H1 (cell line): Measurements from ENCODE around the gene CRADD. TPM values are rescaled to one million over a fixed set of nuclear protein-coding genes. Genes with fewer than 3 reads are reported as not detected.

Source experiments
- CTCF ChIA-PET: fragments of 300-600 bp; sonication (Branson Sonifier 250); formaldehyde crosslinking; loops from one replicate; lab custom pipeline; 2021; ENCODE audit not compliant: partially characterized antibody; lab: Charles Lee
- POLR2A ChIA-PET: fragments of 300-600 bp; sonication (Branson Sonifier 250); formaldehyde crosslinking; loops from one replicate; lab custom pipeline; 2021; ENCODE audit warnings: inconsistent platforms; ENCODE audit not compliant: partially characterized antibody; lab: Charles Lee
- DNase-seq, 2 experiments: peaks; one replicate each; pipeline versions ENCODE4 v3.0.0 to v3.0.0-alpha.2; 2010 to 2022; ENCODE audit warnings: low spot score in 2 of 2, low read depth in 1 of 2, mixed read lengths in 1 of 2
- FAIRE-seq: peaks from 2 replicates; lab custom pipeline; 2011; peaks lifted over from hg19 to GRCh38; lab: Jason Lieb, UNC
- H2AFZ ChIP-seq: 2 replicates; pipeline ENCODE4 v1.8.1; 2012; ENCODE audit warnings: low read length, inconsistent platforms
- H2AK5ac ChIP-seq: 2 replicates; pipeline ENCODE4 v1.6.1; 2013; ENCODE audit warnings: low read depth, low read length
- H2BK120ac ChIP-seq: replicated peaks from 2 replicates; pipeline ENCODE3; 2013; ENCODE audit warnings: low read depth, low read length, inconsistent platforms
- H2BK12ac ChIP-seq: 2 replicates; pipeline ENCODE4 v1.6.1; 2013; ENCODE audit warnings: low read depth, low read length
- H2BK15ac ChIP-seq: 2 replicates; pipeline ENCODE4 v1.6.1; 2013; ENCODE audit warnings: low read length
- H2BK20ac ChIP-seq: 2 replicates; pipeline ENCODE4 v1.6.1; 2013; ENCODE audit warnings: low read length
- H2BK5ac ChIP-seq: 2 replicates; pipeline ENCODE4 v1.6.1; 2013; ENCODE audit warnings: low read depth, low read length
- H3K14ac ChIP-seq: 2 replicates; pipeline ENCODE4 v1.6.1; 2013; ENCODE audit warnings: inconsistent platforms; ENCODE audit not compliant: insufficient read length
- H3K18ac ChIP-seq: 2 replicates; pipeline ENCODE4 v1.6.1; 2013; ENCODE audit warnings: low read length; ENCODE audit errors: extremely low read depth
- H3K23ac ChIP-seq: 2 replicates; pipeline ENCODE4 v1.6.1; 2013; ENCODE audit warnings: inconsistent platforms; ENCODE audit not compliant: insufficient read length
- H3K23me2 ChIP-seq: 2 replicates; pipeline ENCODE4 v1.6.1; 2013; ENCODE audit warnings: low read depth, low read length
- H3K27ac ChIP-seq: 2 replicates; pipeline ENCODE4 v1.6.1; 2011; ENCODE audit warnings: low read depth, low read length, inconsistent platforms
- H3K27me3 ChIP-seq, 4 experiments: replicated peaks in 1 of 4; 1 replicate in 1 of 4; 2 replicates in 3 of 4; pipeline versions ENCODE4 v1.6.1 to v1.8.1; 2011 to 2013; ENCODE audit warnings: low read length in 3 of 4, mild to moderate bottlenecking in 3 of 4, inconsistent platforms in 2 of 4, mixed read lengths in 2 of 4, moderate library complexity in 1 of 4; ENCODE audit not compliant: control insufficient read depth in 3 of 4, insufficient read depth in 3 of 4; ENCODE audit errors: extremely low read depth in 1 of 4
- H3K36me3 ChIP-seq, 4 experiments: 2 replicates each; pipeline versions ENCODE4 v1.6.1 to v1.8.1; 2011 to 2013; ENCODE audit warnings: mild to moderate bottlenecking in 4 of 4, low read length in 3 of 4, moderate library complexity in 2 of 4, control low read depth in 1 of 4, inconsistent platforms in 1 of 4; ENCODE audit not compliant: insufficient read depth in 4 of 4, control insufficient read depth in 2 of 4
- H3K4ac ChIP-seq: replicated peaks from 2 replicates; pipeline ENCODE3; 2013; ENCODE audit warnings: low read length, low read depth, mixed read lengths, inconsistent platforms; ENCODE audit not compliant: insufficient read length
- H3K4me1 ChIP-seq, 4 experiments: replicated peaks in 1 of 4; 1 replicate in 1 of 4; 2 replicates in 3 of 4; pipeline versions ENCODE4 v1.6.1 to v1.8.1; 2011 to 2013; ENCODE audit warnings: low read length in 3 of 4, inconsistent platforms in 2 of 4, mixed read lengths in 1 of 4; ENCODE audit not compliant: insufficient read depth in 4 of 4, control insufficient read depth in 3 of 4
- H3K4me2 ChIP-seq, 2 experiments: 2 replicates each; pipeline versions ENCODE4 v1.6.1 to v1.8.1; 2011 to 2013; ENCODE audit warnings: low read depth in 2 of 2, low read length in 2 of 2, control low read depth in 1 of 2, inconsistent platforms in 1 of 2, mild to moderate bottlenecking in 1 of 2; ENCODE audit not compliant: insufficient read depth in 1 of 2
- H3K4me3 ChIP-seq, 4 experiments: fragments of 200-600, 300-600 bp in 1 of 4; sonication (generic), shearing (Covaris generic), sonication (Bioruptor Twin) in 1 of 4; 2 replicates each; pipeline versions ENCODE4 v1.5.1 to v1.8.1; 2011 to 2016; ENCODE audit warnings: low read length in 4 of 4, low read depth in 3 of 4, control low read depth in 2 of 4, inconsistent platforms in 2 of 4, mild to moderate bottlenecking in 2 of 4, mixed read lengths in 1 of 4, moderate library complexity in 1 of 4; ENCODE audit not compliant: insufficient read depth in 2 of 4; ENCODE audit errors: extremely low read depth in 1 of 4
- H3K56ac ChIP-seq: replicated peaks from 2 replicates; pipeline ENCODE3; 2013; ENCODE audit warnings: low read depth, mild to moderate bottlenecking, mixed read lengths, low read length, inconsistent platforms; ENCODE audit not compliant: insufficient read length
- H3K79me1 ChIP-seq: 2 replicates; pipeline ENCODE4 v1.6.1; 2013; ENCODE audit warnings: low read depth, low read length, control low read depth
- H3K79me2 ChIP-seq, 2 experiments: 2 replicates each; pipeline versions ENCODE4 v1.6.1 to v1.8.1; 2012 to 2013; ENCODE audit warnings: low read length in 2 of 2, mild to moderate bottlenecking in 2 of 2, inconsistent platforms in 1 of 2; ENCODE audit not compliant: insufficient read depth in 2 of 2, control insufficient read depth in 1 of 2
- H3K9ac ChIP-seq, 4 experiments: replicated peaks in 1 of 4; 1 replicate in 1 of 4; 2 replicates in 3 of 4; pipeline versions ENCODE4 v1.6.1 to v1.8.1; 2011 to 2013; ENCODE audit warnings: low read depth in 3 of 4, low read length in 3 of 4, control low read depth in 2 of 4, mild to moderate bottlenecking in 2 of 4, moderate library complexity in 2 of 4, inconsistent platforms in 1 of 4; ENCODE audit errors: extremely low read depth in 1 of 4
- H3K9me3 ChIP-seq, 2 experiments: 2 replicates each; pipeline versions ENCODE4 v1.6.1 to v1.8.1; 2012 to 2013; ENCODE audit warnings: mild to moderate bottlenecking in 2 of 2, moderate library complexity in 2 of 2, control low read depth in 1 of 2, inconsistent platforms in 1 of 2, low read depth in 1 of 2, low read length in 1 of 2, mixed read lengths in 1 of 2; ENCODE audit not compliant: insufficient read depth in 2 of 2
- H4K20me1 ChIP-seq, 2 experiments: replicated peaks in 1 of 2; 2 replicates each; pipeline versions ENCODE3 to v1.8.1; 2011 to 2013; ENCODE audit warnings: inconsistent platforms in 2 of 2, low read length in 2 of 2, mild to moderate bottlenecking in 1 of 2; ENCODE audit not compliant: insufficient read depth in 2 of 2, control insufficient read depth in 1 of 2
- H4K5ac ChIP-seq: 2 replicates; pipeline ENCODE4 v1.6.1; 2013; ENCODE audit warnings: low read length, low read depth, mixed read lengths, inconsistent platforms; ENCODE audit not compliant: insufficient read length
- H4K8ac ChIP-seq: 2 replicates; pipeline ENCODE4 v1.8.0; 2013; ENCODE audit warnings: mild to moderate bottlenecking, moderate library complexity, low read length, inconsistent platforms; ENCODE audit not compliant: insufficient read depth; ENCODE audit errors: extremely low read depth
- H4K91ac ChIP-seq: replicated peaks from 2 replicates; pipeline ENCODE3; 2013; ENCODE audit warnings: low read length, mixed read lengths, inconsistent platforms; ENCODE audit not compliant: insufficient read length
- ATF2 ChIP-seq: IDR thresholded peaks from 2 replicates; pipeline ENCODE4 v1.6.1; 2012; ENCODE audit warnings: low read length, inconsistent platforms
- ATF3 ChIP-seq: IDR thresholded peaks from 2 replicates; pipeline ENCODE4 v1.6.1; 2011; ENCODE audit warnings: low read depth, mild to moderate bottlenecking, low read length; ENCODE audit not compliant: insufficient read depth
- CEBPB ChIP-seq: IDR thresholded peaks from 2 replicates; pipeline ENCODE4 v1.6.1; 2012; ENCODE audit warnings: low read depth, low read length
- CTBP2 ChIP-seq: IDR thresholded peaks from 2 replicates; pipeline ENCODE4 v1.7.0; 2011; ENCODE audit warnings: borderline replicate concordance, mild to moderate bottlenecking, moderate library complexity, mixed read lengths, low read length; ENCODE audit not compliant: insufficient read depth, insufficient read length
- FOSL1 ChIP-seq: IDR thresholded peaks from 2 replicates; pipeline ENCODE4 v1.6.1; 2011; ENCODE audit warnings: mild to moderate bottlenecking, low read depth, low read length, moderate library complexity; ENCODE audit not compliant: insufficient read depth
- JUN ChIP-seq: IDR thresholded peaks from 2 replicates; pipeline ENCODE4 v1.6.1; 2011; ENCODE audit warnings: low read depth, mild to moderate bottlenecking, improper control_type of control experiment, low read length
- PHF8 ChIP-seq: fragments of 200-600 bp; sonication (generic); conservative IDR thresholded peaks from 2 replicates; pipeline ENCODE4 v1.7.1; 2012; ENCODE audit warnings: low read depth, mild to moderate bottlenecking, inconsistent platforms, low read length, moderate library complexity
- SIX5 ChIP-seq: IDR thresholded peaks from 2 replicates; pipeline ENCODE4 v1.6.1; 2011; ENCODE audit warnings: mild to moderate bottlenecking, low read depth, low read length
- SP1 ChIP-seq: IDR thresholded peaks from 2 replicates; pipeline ENCODE4 v1.6.1; 2011; ENCODE audit warnings: low read depth, low read length
- TAF7 ChIP-seq: optimal IDR thresholded peaks from 2 replicates; pipeline ENCODE3; 2011; ENCODE audit warnings: low read depth, mild to moderate bottlenecking, inconsistent platforms, low read length, moderate library complexity, borderline replicate concordance
- TEAD4 ChIP-seq: IDR thresholded peaks from 2 replicates; pipeline ENCODE4 v1.6.1; 2012; ENCODE audit warnings: low read depth, low read length, inconsistent platforms, mixed read lengths
- YY1 ChIP-seq: IDR thresholded peaks from 2 replicates; pipeline ENCODE4 v1.6.1; 2011; ENCODE audit warnings: low read depth, mild to moderate bottlenecking, low read length
- WGBS, 2 experiments: shearing (Covaris generic) in 1 of 2; methylation state at CpG; one replicate each; pipeline versions ENCODE4 v1.1.6 to v1.1.7; 2013 to 2015; ENCODE audit warnings: low lambda C conversion rate in 2 of 2, mixed read lengths in 2 of 2, inconsistent platforms in 1 of 2, low coverage in 1 of 2, missing lambda C conversion rate in 1 of 2; ENCODE audit not compliant: insufficient replicate concordance in 2 of 2, insufficient coverage in 1 of 2, insufficient read length in 1 of 2; ENCODE audit errors: extremely low coverage in 1 of 2, missing lambda C conversion rate in 1 of 2; 5-methylcytosine and 5-hydroxymethylcytosine counted together
- polyA plus RNA-seq, 7 experiments: library from polyadenylated mRNA; depleted of rRNA in 3 of 7; stranded (reverse) in 5 of 7; unstranded in 2 of 7; fragments of >200 nt in 5 of 7; fragments of 200-250 nt in 2 of 7; gene quantifications; 1 replicate in 5 of 7; 2 replicates in 1 of 7; 4 replicates in 1 of 7; pipeline versions ENCODE4 v1.2.1 to v1.2.3, GENCODE V29; 2011 to 2013; ENCODE audit warnings: missing spikeins in 2 of 7, mixed read lengths in 2 of 7
- total RNA-seq: library from RNA; stranded (reverse); fragmentation: NEBNext Ultra II Directional; extraction: Animal tissue kit (Norgen Biotek cat#: 25700); gene quantifications from 2 replicates; pipeline ENCODE4 v1.2.1, GENCODE V29; 2021

The CRADD gene
- total and polyA plus RNA-seq, 2 of the 8 experiments (the other 6 are each of a cell fraction or from before 2014, with no cell fraction given), result 8.1 to 15.4 TPM

GRCh38 chr12:93938931-93939330 lies 261.8 kb downstream of the CRADD start:
- Histone ChIP-seq H2BK5ac (no peak overlapping the region), H3K56ac (no peak overlapping the region), H2AFZ (no peak overlapping the region), H2BK20ac (no peak overlapping the region), H3K4me2 (no peak overlapping the region), H2AK5ac (no peak overlapping the region), H4K8ac (no peak overlapping the region), H3K4me3 (no peak overlapping the region), H3K27ac (no peak overlapping the region), H3K9me3 (peaks cover 7 to 13% of the 10 kb centered on the region in 2 experiments; a peak in 3 of 4 replicates), H3K23me2 (no peaks in the 10 kb centered on the region), H3K18ac (no peak overlapping the region), H3K9ac (no peak overlapping the region), H2BK12ac (no peak overlapping the region), H3K23ac (no peak overlapping the region), H3K4ac (no peak overlapping the region), H2BK15ac (no peak overlapping the region), H3K4me1 (no peaks in the 10 kb centered on the region), H3K79me1 (no peaks in the 10 kb centered on the region; the same call in 1 of the 2 replicates), H3K27me3 (no peaks in the 10 kb centered on the region), H4K5ac (no peak overlapping the region), H3K14ac (no peak overlapping the region), H3K36me3 (no peaks in the 10 kb centered on the region), H3K79me2 (no peaks in the 10 kb centered on the region), H4K20me1 (no peaks in the 10 kb centered on the region), H2BK120ac (no peak overlapping the region), H4K91ac (no peak overlapping the region)
- 83% methylated on average over 2 of the region's 2 CpGs; no CpG with 5 or more reads in 1 of the 2 experiments for WGBS, 2 experiments
- FAIRE-seq (no peak), DNase-seq (no peak)
- TF ChIP-seq CTBP2, result no peak
- no peak for TF ChIP-seq TAF7
- TF ChIP-seq TEAD4, result no peak
- TF ChIP-seq ATF3, result no peak
- TF ChIP-seq CEBPB, result no peak
- no peak for TF ChIP-seq SIX5
- no peak for TF ChIP-seq ATF2
- no peak for TF ChIP-seq JUN
- TF ChIP-seq YY1, result no peak
- TF ChIP-seq FOSL1, result no peak
- TF ChIP-seq PHF8, result no peak
- TF ChIP-seq SP1, result no peak
- POLR2A ChIA-PET, result no interaction called here
- CTCF ChIA-PET, result interaction anchor here (0.6 to 0.9 kb wide), 2 partner anchors 15 to 44 kb away, joined by 4 to 5 read pairs; no protein-coding TSS in a partner anchor
